Astrocyte of the cerebellum (primary cell): ENCODE data around the gene MAML1.

Source experiments
- DNase-seq: peaks from one replicate; pipeline ENCODE4 v3.0.0-alpha.2; 2011; ENCODE audit warnings: low read depth
- H3K4me3 ChIP-seq: 2 replicates; pipeline ENCODE4 v1.5.1; 2011; ENCODE audit warnings: mild to moderate bottlenecking, low read depth, low read length, moderate library complexity
- CTCF ChIP-seq: IDR thresholded peaks from 2 replicates; pipeline ENCODE4 v1.5.1; 2012; ENCODE audit warnings: low read length, low read depth, moderate library complexity, mild to moderate bottlenecking; ENCODE audit errors: missing control alignments
- in situ Hi-C: cut with HindIII; loops from 2 replicates; pipeline ENCODE4 v1.10.0; 2017; ENCODE audit warnings: low sequenced_read_pairs

The MAML1 gene

GRCh38 chr5:179772351-179772750, 39.7 kb downstream of the MAML1 start:
- in situ Hi-C loops = no loop called here
- H3K4me3 ChIP-seq = no peak overlapping the region
- no peak for TF ChIP-seq CTCF
- no peak for DNase-seq

GRCh38 chr5:179773686-179774040, 41.0 kb downstream of the MAML1 start:
- no peak overlapping the region for H3K4me3 ChIP-seq
- no peak for TF ChIP-seq CTCF
- no peak for DNase-seq
- in situ Hi-C loops = no loop called here

- DNase-seq = no peak
- no peak overlapping the region for H3K4me3 ChIP-seq
- in situ Hi-C loops = no loop called here
- no peak for TF ChIP-seq CTCF
Observed at GRCh38 chr5:179774442-179774841, 41.8 kb downstream of the MAML1 start.

GRCh38 chr5:179776411-179776938, 43.9 kb downstream of the MAML1 start:
- no peak for TF ChIP-seq CTCF
- in situ Hi-C loops = no loop called here
- DNase-seq = no peak
- H3K4me3 ChIP-seq = no peak overlapping the region

- no peak for DNase-seq
- in situ Hi-C loops = no loop called here
- H3K4me3 ChIP-seq = no peak overlapping the region
- TF ChIP-seq CTCF = no peak
Observed at GRCh38 chr5:179777456-179777855, 44.8 kb downstream of the MAML1 start.

GRCh38 chr5:179777909-179778308, 45.3 kb downstream of the MAML1 start:
- in situ Hi-C loops = no loop called here
- no peak for TF ChIP-seq CTCF
- no peak for DNase-seq

GRCh38 chr5:179778591-179778990, 46.0 kb downstream of the MAML1 start:
- H3K4me3 ChIP-seq = no peak overlapping the region
- in situ Hi-C loops = no loop called here
- TF ChIP-seq CTCF = no peak
- DNase-seq = no peak

More at GRCh38 chr5:179777909-179778308, 45.3 kb downstream of the MAML1 start:
- H3K4me3 ChIP-seq = no peak overlapping the region
